GM23338 (cell line): ENCODE measurements around the gene SPATA20. TPM values are rescaled to one million over a fixed set of nuclear protein-coding genes. Genes with fewer than 3 reads are reported as not detected.

Experiments
- ATAC-seq: fragments of 200-7000 bp; cut with Tn5 transposase; 3 replicates; pipeline ENCODE4 v1.9.1; 2020
- DNase-seq: peaks from one replicate; pipeline ENCODE4 v3.0.0-alpha.2; 2015; ENCODE audit warnings: low spot score
- H2AFZ ChIP-seq: fragments of 200-600 bp; sonication (generic); 2 replicates; pipeline ENCODE4 v1.8.0; 2016; ENCODE audit warnings: antibody characterized with exemption, mild to moderate bottlenecking, moderate library complexity
- H3F3A ChIP-seq: fragments of 200-600 bp; sonication (generic); replicated peaks from 2 replicates; pipeline ENCODE4 v1.8.0; 2017; ENCODE audit warnings: antibody characterized with exemption, mixed run types, low read depth
- H3K27ac ChIP-seq: fragments of 200-600 bp; sonication (generic); 2 replicates; pipeline ENCODE4 v1.6.1; 2016; ENCODE audit warnings: low read depth
- H3K27me3 ChIP-seq: fragments of 200-600 bp; sonication (generic); 2 replicates; pipeline ENCODE4 v1.8.0; 2016; ENCODE audit warnings: mild to moderate bottlenecking, mixed run types, moderate library complexity; ENCODE audit not compliant: insufficient read depth
- H3K36me3 ChIP-seq: fragments of 200-600 bp; sonication (generic); 2 replicates; pipeline ENCODE4 v1.8.0; 2016; ENCODE audit warnings: mild to moderate bottlenecking; ENCODE audit not compliant: insufficient read depth
- H3K4me1 ChIP-seq: fragments of 200-600 bp; sonication (generic); 2 replicates; pipeline ENCODE4 v1.8.0; 2016; ENCODE audit warnings: mild to moderate bottlenecking, moderate library complexity; ENCODE audit not compliant: insufficient read depth
- H3K4me2 ChIP-seq: fragments of 200-600 bp; sonication (generic); 2 replicates; pipeline ENCODE4 v1.7.1; 2017; ENCODE audit warnings: mixed run types
- H3K4me3 ChIP-seq: fragments of 200-600 bp; sonication (generic); 2 replicates; pipeline ENCODE4 v1.6.1; 2016; ENCODE audit warnings: mixed run types
- H3K79me2 ChIP-seq: fragments of 200-600 bp; sonication (generic); replicated peaks from 2 replicates; pipeline ENCODE4 v1.8.0; 2017; ENCODE audit warnings: mild to moderate bottlenecking; ENCODE audit not compliant: insufficient read depth
- H3K9me2 ChIP-seq: fragments of 200-600 bp; sonication (generic); 2 replicates; pipeline ENCODE4 v1.8.0; 2017; ENCODE audit not compliant: insufficient read depth
- H4K20me1 ChIP-seq: fragments of 200-600 bp; sonication (generic); replicated peaks from 2 replicates; pipeline ENCODE4 v1.8.0; 2017; ENCODE audit warnings: mild to moderate bottlenecking; ENCODE audit not compliant: insufficient read depth
- H3K27ac Mint-ChIP-seq: 2 replicates; pipeline ENCODE4 v1.8.0; 2020; ENCODE audit warnings: inconsistent platforms, mild to moderate bottlenecking, moderate library complexity, mixed read lengths
- H3K27me3 Mint-ChIP-seq: 3 replicates; pipeline ENCODE4 v1.8.0; 2022; ENCODE audit warnings: low read depth, mild to moderate bottlenecking, moderate library complexity, mixed read lengths, inconsistent platforms; ENCODE audit not compliant: insufficient read depth, poor library complexity
- H3K36me3 Mint-ChIP-seq: 3 replicates; pipeline ENCODE4 v1.8.0; 2021; ENCODE audit warnings: low read depth, mild to moderate bottlenecking, inconsistent platforms, moderate library complexity, mixed read lengths
- H3K4me1 Mint-ChIP-seq: 3 replicates; pipeline ENCODE4 v1.8.0; 2020; ENCODE audit warnings: mild to moderate bottlenecking, inconsistent platforms, mixed read lengths
- H3K4me3 Mint-ChIP-seq: 3 replicates; pipeline ENCODE4 v1.8.0; 2021; ENCODE audit warnings: moderate library complexity, mild to moderate bottlenecking, inconsistent platforms, mixed read lengths
- H3K9me3 Mint-ChIP-seq: 3 replicates; pipeline ENCODE4 v1.8.0; 2020; ENCODE audit warnings: moderate library complexity, mild to moderate bottlenecking, inconsistent platforms, mixed read lengths
- CREB1 ChIP-seq: fragments of 250-450 bp; sonication (Bioruptor Pico); IDR thresholded peaks from 2 replicates; pipeline ENCODE4 v1.5.0; 2020; ENCODE audit warnings: low read depth, mild to moderate bottlenecking, moderate library complexity
- ETS1 ChIP-seq: IDR thresholded peaks from 2 replicates; pipeline ENCODE4 v1.6.1; 2016; ENCODE audit warnings: antibody characterized with exemption
- EZH2 ChIP-seq: fragments of 200-600 bp; sonication (generic); IDR thresholded peaks from one replicate; pipeline ENCODE4 v1.8.0; 2017; ENCODE audit warnings: antibody characterized with exemption, mild to moderate bottlenecking, low read depth; ENCODE audit not compliant: unreplicated experiment
- EZH2phosphoT487 ChIP-seq: fragments of 200-600 bp; sonication (generic); IDR thresholded peaks from one replicate; pipeline ENCODE4 v1.8.1; 2018; ENCODE audit warnings: antibody characterized with exemption; ENCODE audit not compliant: unreplicated experiment
- JUNB ChIP-seq: IDR thresholded peaks from one replicate; pipeline ENCODE4 v1.6.1; 2016; ENCODE audit warnings: antibody characterized with exemption; ENCODE audit not compliant: unreplicated experiment
- NANOG ChIP-seq: IDR thresholded peaks from 2 replicates; pipeline ENCODE4 v1.6.1; 2016; ENCODE audit warnings: antibody characterized with exemption, borderline replicate concordance
- POLR2AphosphoS5 ChIP-seq: IDR thresholded peaks from 2 replicates; pipeline ENCODE4 v1.6.1; 2016; ENCODE audit warnings: antibody characterized with exemption, low read depth
- STAT1 ChIP-seq: IDR thresholded peaks from one replicate; pipeline ENCODE4 v1.6.1; 2016; ENCODE audit warnings: antibody characterized with exemption; ENCODE audit not compliant: unreplicated experiment
- ZNF114 ChIP-seq: fragments of 250-450 bp; sonication (Bioruptor Pico); IDR thresholded peaks from 2 replicates; pipeline ENCODE4 v1.5.0; 2020; ENCODE audit warnings: mild to moderate bottlenecking, moderate library complexity
- ZNF462 ChIP-seq: fragments of 250-450 bp; sonication (Bioruptor Pico); IDR thresholded peaks from 2 replicates; pipeline ENCODE4 v1.5.0; 2020; ENCODE audit warnings: mild to moderate bottlenecking, moderate library complexity
- polyA plus RNA-seq: library from polyadenylated mRNA; unstranded; fragments of >200 nt; fragmentation: Nextera tagmentation; extraction: Ambion mirVana; gene quantifications from 2 replicates; pipeline ENCODE4 v1.2.1, GENCODE V29; 2016
- total RNA-seq: library from RNA; depleted of rRNA; stranded (reverse); fragments of >200 nt; shearing (Covaris generic); gene quantifications from 2 replicates; pipeline ENCODE4 v1.2.3, GENCODE V29; 2014
- TF ChIP-seq, protein P1 (sequence below): IDR thresholded peaks from one replicate; pipeline ENCODE4 v1.6.1; 2018; ENCODE audit warnings: antibody characterized with exemption; ENCODE audit not compliant: unreplicated experiment

SPATA20 gene
- total and polyA plus RNA-seq, 2 experiments from 2014 or later: 13.8 to 32.7 TPM

GRCh38 chr17:50581316-50581715 lies 34.3 kb downstream of the SPATA20 start:
- H3K27me3 ChIP-seq: no peaks in the 10 kb centered on the region
- DNase-seq: no peak
- H3K4me2 ChIP-seq: no peak overlapping the region
- H3K4me3 ChIP-seq: no peak overlapping the region
- no peaks in the 10 kb centered on the region; the same call in 1 of the 2 replicates for H3K4me1 ChIP-seq
- peaks cover 26% of the 10 kb centered on the region for H3K4me1 Mint-ChIP-seq
- H3K36me3 Mint-ChIP-seq: no peaks in the 10 kb centered on the region
- no peak overlapping the region for H3K4me3 Mint-ChIP-seq
- no peaks in the 10 kb centered on the region for H3K9me2 ChIP-seq
- no peaks in the 10 kb centered on the region for H4K20me1 ChIP-seq
- no peaks in the 10 kb centered on the region for H3K79me2 ChIP-seq
- no peak overlapping the region for H3K27ac Mint-ChIP-seq
- no peak overlapping the region for H2AFZ ChIP-seq
- H3K27ac ChIP-seq: no peak overlapping the region
- no peaks in the 10 kb centered on the region; the same call in 2 of the 3 replicates for H3K9me3 Mint-ChIP-seq
- no peak for TF ChIP-seq CREB1 (CRISPR knock-in tag)
- no peak for TF ChIP-seq EZH2
- TF ChIP-seq ETS1: no peak
- TF ChIP-seq, protein P1, sequence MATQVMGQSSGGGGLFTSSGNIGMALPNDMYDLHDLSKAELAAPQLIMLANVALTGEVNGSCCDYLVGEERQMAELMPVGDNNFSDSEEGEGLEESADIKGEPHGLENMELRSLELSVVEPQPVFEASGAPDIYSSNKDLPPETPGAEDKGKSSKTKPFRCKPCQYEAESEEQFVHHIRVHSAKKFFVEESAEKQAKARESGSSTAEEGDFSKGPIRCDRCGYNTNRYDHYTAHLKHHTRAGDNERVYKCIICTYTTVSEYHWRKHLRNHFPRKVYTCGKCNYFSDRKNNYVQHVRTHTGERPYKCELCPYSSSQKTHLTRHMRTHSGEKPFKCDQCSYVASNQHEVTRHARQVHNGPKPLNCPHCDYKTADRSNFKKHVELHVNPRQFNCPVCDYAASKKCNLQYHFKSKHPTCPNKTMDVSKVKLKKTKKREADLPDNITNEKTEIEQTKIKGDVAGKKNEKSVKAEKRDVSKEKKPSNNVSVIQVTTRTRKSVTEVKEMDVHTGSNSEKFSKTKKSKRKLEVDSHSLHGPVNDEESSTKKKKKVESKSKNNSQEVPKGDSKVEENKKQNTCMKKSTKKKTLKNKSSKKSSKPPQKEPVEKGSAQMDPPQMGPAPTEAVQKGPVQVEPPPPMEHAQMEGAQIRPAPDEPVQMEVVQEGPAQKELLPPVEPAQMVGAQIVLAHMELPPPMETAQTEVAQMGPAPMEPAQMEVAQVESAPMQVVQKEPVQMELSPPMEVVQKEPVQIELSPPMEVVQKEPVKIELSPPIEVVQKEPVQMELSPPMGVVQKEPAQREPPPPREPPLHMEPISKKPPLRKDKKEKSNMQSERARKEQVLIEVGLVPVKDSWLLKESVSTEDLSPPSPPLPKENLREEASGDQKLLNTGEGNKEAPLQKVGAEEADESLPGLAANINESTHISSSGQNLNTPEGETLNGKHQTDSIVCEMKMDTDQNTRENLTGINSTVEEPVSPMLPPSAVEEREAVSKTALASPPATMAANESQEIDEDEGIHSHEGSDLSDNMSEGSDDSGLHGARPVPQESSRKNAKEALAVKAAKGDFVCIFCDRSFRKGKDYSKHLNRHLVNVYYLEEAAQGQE: no peak
- TF ChIP-seq NANOG: no peak
- TF ChIP-seq STAT1: no peak
- no peak for TF ChIP-seq EZH2phosphoT487
- TF ChIP-seq JUNB: no peak
- peaks cover 8% of the 10 kb centered on the region for H3K27me3 Mint-ChIP-seq
- no peaks in the 10 kb centered on the region for H3F3A ChIP-seq
- no peaks in the 10 kb centered on the region for H3K36me3 ChIP-seq
- no peak for ATAC-seq

GRCh38 chr17:50582741-50583140 lies 35.8 kb downstream of the SPATA20 start:
- Histone ChIP-seq H3K36me3 (no peaks in the 10 kb centered on the region), H2AFZ (no peak overlapping the region), H3K27ac (no peak overlapping the region), H3K4me3 (no peak overlapping the region), H3K27me3 (no peaks in the 10 kb centered on the region), H3F3A (no peaks in the 10 kb centered on the region), H3K4me2 (no peak overlapping the region), H3K79me2 (no peaks in the 10 kb centered on the region), H3K4me1 (no peaks in the 10 kb centered on the region; the same call in 1 of the 2 replicates), H4K20me1 (no peaks in the 10 kb centered on the region), H3K9me2 (no peaks in the 10 kb centered on the region)
- Mint-ChIP-seq H3K27me3 (peaks cover 15% of the 10 kb centered on the region), H3K4me3 (no peak overlapping the region), H3K4me1 (peaks cover 31% of the 10 kb centered on the region), H3K9me3 (no peaks in the 10 kb centered on the region; the same call in 2 of the 3 replicates), H3K36me3 (no peaks in the 10 kb centered on the region), H3K27ac (no peak overlapping the region)
- ATAC-seq (no peak), DNase-seq (no peak)
- TF ChIP-seq POLR2AphosphoS5: no peak
- no peak for TF ChIP-seq ZNF114
- TF ChIP-seq ZNF462 (CRISPR knock-in tag): no peak
- TF ChIP-seq ETS1: no peak
- no peak for TF ChIP-seq CREB1 (CRISPR knock-in tag)
